Stomach (tissue), 4 donors: ENCODE results near the gene APMAP.

ENCODE experiments used
- POLR2A ChIP-seq, 4 donors: fragments of 450-650 bp; IDR thresholded peaks; one replicate each; pipeline ENCODE4 v1.6.1; 2016; ENCODE audit warnings: antibody characterized with exemption in 4 of 4, control low read depth in 2 of 4, mild to moderate bottlenecking in 1 of 4, moderate library complexity in 1 of 4
- POLR2AphosphoS5 ChIP-seq, 3 donors: sonication (generic); formaldehyde crosslinking; IDR thresholded peaks; one replicate each; pipeline ENCODE4 v1.6.1; 2016; ENCODE audit warnings: antibody characterized with exemption in 3 of 3
- TF ChIP-seq, protein P1 (sequence below), 7 experiments: fragments of 450-650 bp in 4 of 7; fragments of 200-600 bp in 3 of 7; sonication (generic) in 3 of 7; IDR thresholded peaks; one replicate each; pipeline ENCODE4 v1.5.1; 2016 to 2019; ENCODE audit warnings: antibody characterized with exemption in 7 of 7, control low read depth in 2 of 7, mild to moderate bottlenecking in 1 of 7

DNA sequence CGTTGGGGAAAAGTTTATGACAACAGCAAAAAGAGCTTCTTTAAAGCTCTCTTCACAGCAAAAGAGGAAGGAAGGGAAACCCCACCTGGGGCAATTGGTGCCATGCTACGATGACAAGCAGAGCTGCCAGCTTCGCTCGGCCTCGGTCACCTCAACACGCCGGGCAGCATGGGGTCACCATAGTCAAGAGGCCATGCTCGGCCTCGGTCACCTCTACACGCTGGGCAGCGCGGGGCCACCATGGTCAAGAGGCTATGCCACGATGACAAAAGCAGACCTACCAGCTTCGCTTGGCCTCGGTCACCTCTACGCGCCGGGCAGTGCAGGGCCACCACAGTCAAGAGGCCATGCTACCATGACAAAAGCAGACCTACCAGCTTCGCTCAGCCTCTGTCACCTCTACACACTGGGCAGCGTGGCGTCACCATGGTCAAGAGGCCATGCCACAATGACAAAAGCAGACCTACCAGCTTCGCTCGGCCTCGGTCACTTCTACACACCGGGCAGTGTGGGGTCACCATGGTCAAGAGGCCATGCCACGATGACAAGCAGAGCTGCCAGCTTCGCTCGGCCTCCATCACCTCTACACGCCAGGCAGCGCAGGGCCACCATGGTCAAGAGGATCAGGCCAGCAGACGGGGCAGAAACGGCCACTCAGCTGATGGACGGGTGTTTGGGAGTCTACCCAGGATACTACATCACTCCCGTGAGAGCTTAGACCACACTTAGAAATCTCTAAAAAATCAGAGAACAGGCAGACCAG, 12.1 kb downstream of the APMAP start:
- TF ChIP-seq POLR2A (IDR thresholded peaks at IDR 0.05) = no peak
- TF ChIP-seq, protein P1, sequence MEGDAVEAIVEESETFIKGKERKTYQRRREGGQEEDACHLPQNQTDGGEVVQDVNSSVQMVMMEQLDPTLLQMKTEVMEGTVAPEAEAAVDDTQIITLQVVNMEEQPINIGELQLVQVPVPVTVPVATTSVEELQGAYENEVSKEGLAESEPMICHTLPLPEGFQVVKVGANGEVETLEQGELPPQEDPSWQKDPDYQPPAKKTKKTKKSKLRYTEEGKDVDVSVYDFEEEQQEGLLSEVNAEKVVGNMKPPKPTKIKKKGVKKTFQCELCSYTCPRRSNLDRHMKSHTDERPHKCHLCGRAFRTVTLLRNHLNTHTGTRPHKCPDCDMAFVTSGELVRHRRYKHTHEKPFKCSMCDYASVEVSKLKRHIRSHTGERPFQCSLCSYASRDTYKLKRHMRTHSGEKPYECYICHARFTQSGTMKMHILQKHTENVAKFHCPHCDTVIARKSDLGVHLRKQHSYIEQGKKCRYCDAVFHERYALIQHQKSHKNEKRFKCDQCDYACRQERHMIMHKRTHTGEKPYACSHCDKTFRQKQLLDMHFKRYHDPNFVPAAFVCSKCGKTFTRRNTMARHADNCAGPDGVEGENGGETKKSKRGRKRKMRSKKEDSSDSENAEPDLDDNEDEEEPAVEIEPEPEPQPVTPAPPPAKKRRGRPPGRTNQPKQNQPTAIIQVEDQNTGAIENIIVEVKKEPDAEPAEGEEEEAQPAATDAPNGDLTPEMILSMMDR (IDR thresholded peaks at IDR 0.05) = no peak
- no peak for TF ChIP-seq POLR2AphosphoS5 (IDR thresholded peaks at IDR 0.05)
